Measurements from ENCODE around the gene LHX6. TPM values are rescaled to one million over a fixed set of nuclear protein-coding genes. Genes with fewer than 3 reads are reported as not detected.

Gene LHX6
- polyA plus RNA-seq, 1 experiment: not detected

DNA sequence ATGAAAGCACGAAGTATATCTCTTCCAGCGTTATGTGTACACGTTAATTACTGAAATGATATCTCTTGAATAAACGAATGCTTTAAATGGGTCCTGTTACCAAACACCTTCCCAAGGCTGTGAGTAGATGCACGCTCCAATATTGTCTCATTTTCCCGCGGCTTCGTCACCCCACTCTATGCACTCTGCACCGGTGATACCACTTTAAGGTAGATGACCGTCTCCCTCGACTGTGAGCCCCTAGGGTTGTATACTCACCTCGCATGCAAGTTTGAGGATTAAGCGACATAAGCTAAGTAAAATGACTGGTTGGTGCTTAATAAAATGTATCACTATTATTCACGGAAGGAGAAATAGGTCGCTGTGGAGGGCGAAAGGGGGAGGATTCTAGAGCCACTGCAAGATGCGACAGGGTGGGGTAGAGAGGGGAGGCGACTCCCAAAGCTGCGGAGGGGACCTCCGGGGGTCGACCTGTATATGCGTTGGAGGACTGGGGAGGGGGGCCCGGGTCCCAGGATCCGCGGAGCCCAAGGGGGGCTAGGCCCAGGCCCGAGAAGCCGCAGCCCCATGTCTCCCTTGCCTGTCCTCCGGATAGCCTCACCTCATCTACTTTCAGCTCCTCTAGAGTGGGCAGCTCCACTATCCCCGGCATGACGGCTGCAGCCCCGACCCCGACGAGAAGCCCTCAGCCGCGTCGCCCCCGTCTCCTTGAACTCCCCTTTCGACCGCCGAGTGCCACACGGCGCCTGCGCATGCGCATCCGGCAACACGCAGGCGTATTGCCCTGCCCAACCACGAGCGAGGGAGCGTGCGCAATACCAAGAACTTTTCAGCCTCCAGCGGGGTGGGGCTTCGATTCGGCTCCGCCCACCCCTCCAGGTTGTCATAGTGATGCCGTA is 69.5 kb downstream of the LHX6 start, which contains the start of the genes MORN5 and NDUFA8:
Gene MORN5, plus strand, starts transcription at position 883 of the 899 bp plus-strand sequence. CDS start 65 bp downstream, outside the sequence.
Gene NDUFA8, minus strand, starts transcription at position 754 of the 899 bp plus-strand sequence. Its CDS starts 102 bp downstream, at position 652.
- Histone ChIP-seq H3K27ac (ENCODE audit: low read depth, low read length) (peak within 1 kb of the TSS; percentile 24), H3K9me3 (ENCODE audit: control insufficient read depth, insufficient read depth, low read length) (no peaks in the 10 kb centered on the region; the same call in 1 of the 2 replicates), H3K27me3 (ENCODE audit: control insufficient read depth, insufficient read depth, low read length) (peaks cover 19% of the 10 kb centered on the region), H3K4me3 (ENCODE audit: low read depth, low read length) (peak within 1 kb of the TSS; percentile 99)
- peak; percentile 92 for DNase-seq (ENCODE audit: low read depth, low spot score)
- TF ChIP-seq, protein P1, sequence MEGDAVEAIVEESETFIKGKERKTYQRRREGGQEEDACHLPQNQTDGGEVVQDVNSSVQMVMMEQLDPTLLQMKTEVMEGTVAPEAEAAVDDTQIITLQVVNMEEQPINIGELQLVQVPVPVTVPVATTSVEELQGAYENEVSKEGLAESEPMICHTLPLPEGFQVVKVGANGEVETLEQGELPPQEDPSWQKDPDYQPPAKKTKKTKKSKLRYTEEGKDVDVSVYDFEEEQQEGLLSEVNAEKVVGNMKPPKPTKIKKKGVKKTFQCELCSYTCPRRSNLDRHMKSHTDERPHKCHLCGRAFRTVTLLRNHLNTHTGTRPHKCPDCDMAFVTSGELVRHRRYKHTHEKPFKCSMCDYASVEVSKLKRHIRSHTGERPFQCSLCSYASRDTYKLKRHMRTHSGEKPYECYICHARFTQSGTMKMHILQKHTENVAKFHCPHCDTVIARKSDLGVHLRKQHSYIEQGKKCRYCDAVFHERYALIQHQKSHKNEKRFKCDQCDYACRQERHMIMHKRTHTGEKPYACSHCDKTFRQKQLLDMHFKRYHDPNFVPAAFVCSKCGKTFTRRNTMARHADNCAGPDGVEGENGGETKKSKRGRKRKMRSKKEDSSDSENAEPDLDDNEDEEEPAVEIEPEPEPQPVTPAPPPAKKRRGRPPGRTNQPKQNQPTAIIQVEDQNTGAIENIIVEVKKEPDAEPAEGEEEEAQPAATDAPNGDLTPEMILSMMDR (IDR thresholded peaks at IDR 0.05; ENCODE audit: low read depth, low read length): 0 out of 2 replicates have a peak, but pooled peaks have one; percentile 6
- CTCF ChIA-PET: interaction anchor here (1.0 to 3.0 kb wide), 10 partner anchors 8 to 653 kb away, joined by 3 to 12 read pairs (median 4); partner anchors contain the start of genes MRRF and RBM18
- POLR2A ChIA-PET: no interaction called here

DNA sequence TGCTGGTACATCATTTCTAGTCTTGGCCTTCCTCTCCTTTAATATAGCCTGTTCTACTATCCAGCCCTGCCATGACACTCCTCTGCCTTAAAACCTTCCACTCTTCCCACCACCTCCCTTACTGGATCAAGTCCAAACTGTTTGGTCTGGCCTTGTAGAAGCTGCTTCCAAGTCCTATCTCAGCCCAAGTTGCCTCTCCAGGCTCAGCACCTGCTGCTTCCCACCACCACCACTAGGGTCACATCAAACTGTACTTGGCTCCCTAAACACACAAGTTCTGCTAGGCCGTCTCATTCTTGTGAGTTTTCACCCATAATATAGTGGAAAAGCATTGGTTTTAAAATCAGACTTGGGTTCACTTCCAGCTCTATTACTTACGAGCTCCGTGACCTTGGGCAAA is 70.6 kb downstream of the LHX6 start:
- Histone ChIP-seq H3K27me3 (ENCODE audit: control insufficient read depth, insufficient read depth, low read length) (peaks cover 12% of the 10 kb centered on the region), H3K4me3 (ENCODE audit: low read depth, low read length) (peak overlapping the region; percentile 18), H3K9me3 (ENCODE audit: control insufficient read depth, insufficient read depth, low read length) (no peaks in the 10 kb centered on the region; the same call in 1 of the 2 replicates), H3K27ac (ENCODE audit: low read depth, low read length) (no peak overlapping the region)
- TF ChIP-seq, protein P1 (IDR thresholded peaks at IDR 0.05; ENCODE audit: low read depth, low read length): peak; percentile 65
- ChIA-PET POLR2A (no interaction called here), CTCF (interaction anchor here (1.1 to 3.0 kb wide), 8 partner anchors 9 to 654 kb away, joined by 3 to 12 read pairs (median 4); partner anchors contain the start of genes MRRF and RBM18)
- peak; percentile 16 for DNase-seq (ENCODE audit: low read depth, low spot score)

DNA sequence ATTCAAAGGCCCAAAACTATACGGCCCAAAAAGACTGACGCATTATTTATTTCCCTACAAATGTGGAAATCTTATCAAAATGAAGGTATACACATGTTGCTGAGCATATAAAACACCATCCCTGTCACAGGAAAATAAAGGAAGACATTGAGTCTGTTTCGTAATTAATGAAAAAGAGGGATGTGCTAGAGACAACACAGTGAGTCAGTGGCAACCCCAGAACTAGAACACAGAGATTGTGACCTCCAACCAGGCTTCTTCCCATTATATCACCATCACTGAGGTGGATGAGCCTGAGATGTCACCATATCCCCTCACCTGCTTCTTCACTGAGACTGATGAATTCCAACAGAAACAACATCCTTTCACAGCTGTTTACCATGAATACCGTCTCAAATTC is 73.0 kb downstream of the LHX6 start:
- H3K4me3 ChIP-seq (ENCODE audit: low read depth, low read length): no peak overlapping the region
- no peak overlapping the region for H3K27ac ChIP-seq (ENCODE audit: low read depth, low read length)
- TF ChIP-seq, protein P1 (IDR thresholded peaks at IDR 0.05; ENCODE audit: low read depth, low read length): no peak
- DNase-seq (ENCODE audit: low read depth, low spot score): no peak
- H3K9me3 ChIP-seq (ENCODE audit: control insufficient read depth, insufficient read depth, low read length): no peaks in the 10 kb centered on the region; the same call in 1 of the 2 replicates
- ChIA-PET CTCF (interaction anchor here (1.1 to 1.9 kb wide), 2 partner anchors 32 to 195 kb away, joined by 3 to 5 read pairs; no protein-coding TSS in a partner anchor), POLR2A (no interaction called here)
- no peaks in the 10 kb centered on the region for H3K27me3 ChIP-seq (ENCODE audit: control insufficient read depth, insufficient read depth, low read length)

Other genes with a start within 250 kb of the LHX6 start
- gene TTLL11, start 135.6 kb downstream of the LHX6 start, polyA plus RNA-seq (2011; rRNA removed): 4.6 and 5.4 TPM in 2 replicates
- 80.2 and 90.4 TPM in 2 replicates for gene NDUFA8, start 69.2 kb downstream of the LHX6 start, polyA plus RNA-seq (2011; rRNA removed)
- not detected in 2 replicates for gene MORN5, start 69.0 kb downstream of the LHX6 start, polyA plus RNA-seq (2011; rRNA removed)
- gene RBM18, start 35.9 kb upstream of the LHX6 start, polyA plus RNA-seq (2011; rRNA removed): 27.5 and 38.6 TPM in 2 replicates
- gene MRRF, start 35.9 kb upstream of the LHX6 start, polyA plus RNA-seq (2011; rRNA removed): 42.9 and 50.1 TPM in 2 replicates
- gene PTGS1, start 142.1 kb upstream of the LHX6 start, polyA plus RNA-seq (2011; rRNA removed): 78.3 and 83.1 TPM in 2 replicates
- not detected in 2 replicates for gene OR1J1, start 249.0 kb upstream of the LHX6 start, polyA plus RNA-seq (2011; rRNA removed)